NCI-H510A treated with DMSO at 0.1 percent for 48 hours (cell line): Measurements from ENCODE around the gene CREB5.

Experiments
- DNase-seq: peaks from one replicate; lab custom pipeline; 2025; lab: John Stamatoyannopoulos, UW

Gene CREB5

DNA sequence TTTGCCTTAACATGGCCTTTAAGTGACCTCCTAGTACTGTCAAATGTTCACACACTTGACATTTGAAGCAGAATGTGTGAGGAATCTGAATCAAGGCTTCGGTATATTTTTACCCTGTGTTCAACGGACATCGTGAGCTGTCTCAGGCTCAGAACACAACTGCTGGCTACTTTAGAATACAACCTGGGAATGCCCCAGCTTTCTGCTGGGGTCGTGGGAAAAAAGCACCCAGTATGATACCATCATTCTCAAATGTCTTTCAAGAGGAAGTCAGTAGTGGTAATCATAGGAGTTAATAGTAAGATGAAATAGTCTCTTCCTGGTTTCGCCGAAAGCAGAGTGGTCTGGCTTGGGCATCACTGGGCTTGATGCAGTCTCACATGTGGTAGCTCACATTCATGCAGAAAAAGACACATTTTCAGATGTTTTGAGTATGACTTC lies 67.2 kb downstream of the CREB5 start:
- DNase-seq, result no peak

GRCh38 chr7:28480595-28480994 lies 68.3 kb downstream of the CREB5 start:
- DNase-seq, result no peak

- no peak for DNase-seq
These were observed 69.0 kb downstream of the CREB5 start for GRCh38 chr7:28481091-28481926.

DNA sequence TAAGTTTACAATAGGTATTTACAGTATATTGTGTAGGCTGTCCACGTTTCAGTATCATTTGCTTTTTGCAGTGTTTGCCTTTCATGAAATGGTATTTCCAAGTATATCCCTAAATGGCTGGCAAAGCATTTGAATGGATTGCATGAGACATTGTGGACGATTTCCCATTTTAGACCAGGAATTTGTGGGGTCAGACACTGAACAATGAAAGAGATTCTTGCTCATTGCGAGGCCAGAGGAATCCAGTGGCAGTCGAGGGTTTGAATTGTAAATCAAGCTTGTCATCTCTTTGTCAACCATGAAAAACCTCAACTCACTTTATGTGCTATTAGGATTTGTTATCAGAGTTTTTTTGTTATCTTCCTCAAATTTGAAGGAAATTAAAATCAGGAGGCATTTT lies 70.8 kb downstream of the CREB5 start:
- no peak for DNase-seq

DNA sequence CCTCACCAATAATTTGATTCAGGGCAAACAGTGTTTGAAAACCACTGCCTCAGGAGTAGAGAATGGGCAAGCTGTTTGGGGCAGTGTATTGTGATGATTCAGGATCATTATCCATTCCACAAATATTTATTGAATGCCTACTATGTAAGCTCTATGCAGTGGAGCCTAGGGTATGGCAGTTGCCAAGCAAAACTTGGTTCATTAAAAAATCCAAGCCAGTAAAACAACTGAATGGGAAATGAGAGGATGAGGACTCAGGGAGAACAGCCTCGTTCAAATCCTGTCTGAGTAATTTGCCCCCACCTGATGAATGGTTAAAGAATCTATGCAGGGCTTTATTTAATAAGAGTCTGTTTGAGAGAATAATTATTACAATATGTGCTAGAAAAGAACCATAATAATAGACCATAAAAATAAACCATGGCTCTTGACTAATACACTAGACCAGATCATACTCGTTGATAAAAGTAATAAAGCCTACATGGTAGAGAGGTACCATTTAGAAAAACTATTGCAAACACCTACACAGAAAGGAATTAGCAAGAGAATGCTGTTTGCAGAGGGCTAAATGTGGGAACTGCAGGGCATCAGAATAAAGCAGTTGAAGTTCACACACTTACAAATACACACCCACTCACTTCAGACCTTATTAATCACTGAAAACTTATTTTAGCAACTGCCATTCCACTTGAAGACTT lies 71.7 kb downstream of the CREB5 start:
- DNase-seq, result no peak

DNA sequence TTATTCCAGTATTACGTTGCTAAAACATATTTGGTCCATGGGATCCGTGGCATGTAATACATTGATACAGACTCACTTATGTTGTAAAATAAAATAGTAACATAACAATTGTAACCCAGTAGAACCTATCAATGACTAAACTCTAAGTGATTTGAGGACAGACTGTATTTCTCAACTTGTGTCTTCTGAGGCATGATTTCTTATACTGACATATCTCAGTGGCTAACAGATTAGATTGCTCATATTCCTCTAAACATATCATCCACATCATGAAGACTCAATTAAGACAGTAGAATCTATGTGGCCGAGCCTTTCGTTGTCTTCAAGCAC lies 72.3 kb downstream of the CREB5 start:
- no peak for DNase-seq

GRCh38 chr7:28487487-28487886 lies 75.2 kb downstream of the CREB5 start:
- DNase-seq, result no peak

DNA sequence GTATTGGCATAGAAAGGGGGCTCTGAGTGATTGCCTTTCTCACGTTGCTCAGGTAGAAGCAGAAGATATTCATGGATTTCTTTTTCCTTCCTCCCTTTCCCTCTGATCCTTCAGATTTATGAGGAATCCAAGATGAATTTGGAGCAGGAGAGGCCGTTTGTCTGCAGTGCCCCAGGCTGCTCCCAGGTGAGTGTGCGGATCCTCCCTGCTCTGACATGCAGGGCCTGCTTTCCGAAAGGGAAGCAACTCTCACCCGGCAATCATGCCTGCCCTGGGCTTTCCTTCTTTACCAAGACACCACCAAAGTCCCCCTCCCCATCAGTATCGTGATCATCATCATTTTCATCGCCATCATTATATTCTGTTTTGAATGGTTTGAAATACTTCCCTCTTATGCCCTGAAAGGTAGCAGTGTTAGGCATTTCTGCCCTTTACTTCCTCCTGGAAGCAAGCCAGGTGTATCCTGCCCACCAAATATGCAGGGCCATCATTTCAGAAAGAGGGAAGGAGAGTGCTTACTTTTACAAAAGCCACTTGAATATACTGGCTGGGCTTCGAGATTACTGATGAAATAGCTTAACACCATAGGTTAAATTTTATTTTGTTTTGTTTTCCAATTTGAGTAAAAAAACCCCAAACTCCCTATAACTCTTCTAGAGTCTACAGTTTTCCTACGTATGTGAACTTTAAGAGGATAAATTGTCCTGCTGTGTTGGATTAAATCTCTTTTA lies 75.9 kb downstream of the CREB5 start:
- DNase-seq, result peak; percentile 33

- no peak for DNase-seq
These were observed 78.5 kb downstream of the CREB5 start for GRCh38 chr7:28490831-28491230.

DNA sequence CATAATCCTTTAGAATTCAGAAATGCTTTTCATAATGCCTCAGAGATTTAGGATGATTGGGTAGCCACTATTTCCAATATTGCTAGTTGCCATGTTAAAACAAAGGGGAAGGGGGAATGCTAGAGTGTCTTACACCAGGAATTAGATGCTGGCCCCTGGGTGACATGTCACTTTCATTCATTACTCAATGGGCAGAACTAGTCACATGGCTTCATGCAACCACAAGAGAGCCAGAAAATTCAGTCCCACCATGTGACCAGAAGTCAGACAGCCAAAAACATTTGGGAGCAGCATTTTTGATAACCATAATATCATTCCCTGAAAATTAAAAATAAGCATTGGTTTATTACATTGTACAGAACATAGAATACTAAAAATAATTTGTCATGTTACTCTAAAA lies 81.2 kb downstream of the CREB5 start:
- DNase-seq, result no peak

- DNase-seq, result no peak
These were observed 84.7 kb downstream of the CREB5 start for GRCh38 chr7:28497009-28497408.

DNA sequence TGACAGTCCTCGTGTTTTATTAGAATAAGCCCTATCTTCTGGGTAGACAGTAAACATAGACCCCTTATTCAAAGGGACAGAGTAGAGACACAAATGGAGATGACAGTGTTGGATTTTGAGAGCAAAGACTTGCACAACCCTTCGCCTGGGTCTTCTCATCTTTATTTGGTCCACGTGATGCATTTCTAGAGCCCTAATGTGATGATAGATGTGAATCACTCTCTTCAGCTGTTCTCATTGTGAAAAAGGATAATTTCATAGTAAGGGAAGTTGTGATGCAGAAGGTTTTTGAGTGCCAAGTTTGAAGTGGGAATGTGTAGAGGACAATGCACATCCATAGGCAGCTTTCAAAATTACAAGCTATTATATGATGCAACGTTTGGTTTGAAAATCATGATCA lies 86.3 kb downstream of the CREB5 start:
- no peak for DNase-seq

- DNase-seq, result no peak
These were observed 87.8 kb downstream of the CREB5 start for GRCh38 chr7:28500138-28500537.

GRCh38 chr7:28502408-28502807 lies 90.1 kb downstream of the CREB5 start:
- DNase-seq, result no peak

DNA sequence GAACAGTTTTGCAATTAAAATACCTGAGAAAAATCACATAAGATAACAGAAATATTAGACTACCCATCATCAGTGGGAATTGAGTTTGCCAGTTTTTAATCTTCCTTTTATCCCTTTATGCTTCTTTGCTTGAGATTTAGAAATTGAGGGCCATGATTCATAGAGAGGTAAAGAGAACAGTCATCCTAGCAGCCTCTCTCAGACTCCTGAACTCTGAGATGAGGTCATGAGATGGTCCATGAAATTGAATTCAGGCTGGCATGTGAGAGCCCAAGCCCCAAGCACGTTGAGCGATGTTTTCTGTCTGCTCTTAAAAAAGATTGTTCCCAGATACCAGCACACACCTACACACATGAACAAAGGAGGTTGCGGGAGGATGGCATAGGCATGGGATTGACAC lies 91.1 kb downstream of the CREB5 start:
- no peak for DNase-seq

DNA sequence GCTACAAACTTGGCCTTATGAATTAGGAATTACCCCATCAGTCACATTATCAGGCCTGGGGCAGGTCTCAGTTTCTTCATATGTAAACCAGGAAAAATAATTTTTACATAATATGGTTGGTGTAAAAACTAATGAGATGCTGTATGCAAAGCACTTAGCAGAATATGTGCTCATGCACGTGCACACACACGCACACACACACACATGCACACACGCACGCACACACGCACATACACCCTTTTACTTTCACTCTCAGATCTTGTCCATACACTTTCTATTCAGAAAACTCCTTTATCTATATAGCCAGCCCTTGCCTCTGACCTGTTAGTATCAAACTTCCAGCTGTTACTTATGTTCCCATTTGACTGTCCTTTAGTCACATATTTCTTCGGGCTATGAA lies 92.7 kb downstream of the CREB5 start:
- DNase-seq, result no peak

DNA sequence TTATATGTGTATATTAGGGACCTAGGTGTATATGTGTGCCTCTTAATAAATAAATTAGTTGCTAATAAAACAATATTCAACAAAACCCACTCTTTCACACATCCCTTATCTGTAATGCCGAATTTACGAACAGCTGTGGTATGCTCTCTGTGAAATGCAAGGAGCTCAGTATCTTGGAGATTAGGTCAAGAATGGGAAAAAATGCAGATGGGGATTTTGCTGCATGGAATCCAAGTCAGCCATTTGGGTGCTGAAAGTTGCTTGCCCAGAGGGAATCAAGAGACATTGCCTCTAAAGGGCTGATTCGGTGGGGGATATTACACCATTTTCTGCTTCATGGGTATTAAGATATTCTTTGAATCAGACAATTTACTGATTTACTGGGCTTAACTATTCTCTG lies 93.5 kb downstream of the CREB5 start:
- no peak for DNase-seq

GRCh38 chr7:28507525-28508282 lies 95.4 kb downstream of the CREB5 start:
- no peak for DNase-seq

DNA sequence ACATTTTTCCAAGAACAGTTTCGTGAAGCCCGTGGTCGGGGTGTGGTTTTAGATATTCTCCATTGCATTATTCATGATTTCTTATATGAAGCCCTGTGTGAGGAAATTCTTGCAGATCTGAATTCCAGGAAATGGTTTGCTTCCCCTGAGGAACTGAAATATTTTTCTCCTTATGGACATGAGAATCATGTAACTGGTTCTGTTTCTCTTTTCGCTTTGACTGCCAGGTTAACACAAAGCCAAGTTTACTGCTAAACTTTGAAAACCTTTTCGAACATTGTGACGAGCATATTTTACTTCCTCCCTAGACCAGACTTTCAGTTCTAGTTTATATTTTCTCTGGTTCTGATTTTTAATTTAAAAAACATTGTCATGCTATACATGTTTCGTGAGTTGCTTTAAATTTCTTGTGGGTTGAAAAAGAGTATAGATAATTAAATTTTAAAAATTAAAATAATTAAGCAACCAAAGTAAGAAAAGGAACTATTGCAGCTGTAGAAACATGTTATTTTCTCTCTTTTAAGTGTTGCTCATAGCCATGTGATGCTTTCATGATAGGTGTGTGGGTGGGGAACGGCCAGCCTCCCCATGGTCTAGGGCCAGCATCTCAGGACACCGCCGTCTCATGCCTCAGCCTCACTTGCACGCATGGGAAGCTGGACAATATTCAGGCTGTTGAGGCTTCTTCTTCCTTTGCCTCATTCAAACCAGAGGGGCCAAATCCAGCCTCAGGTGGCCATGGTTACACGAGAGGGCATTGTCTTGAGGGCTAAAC lies 97.1 kb downstream of the CREB5 start:
- no peak for DNase-seq

GRCh38 chr7:28510026-28510369 lies 97.7 kb downstream of the CREB5 start:
- no peak for DNase-seq

DNA sequence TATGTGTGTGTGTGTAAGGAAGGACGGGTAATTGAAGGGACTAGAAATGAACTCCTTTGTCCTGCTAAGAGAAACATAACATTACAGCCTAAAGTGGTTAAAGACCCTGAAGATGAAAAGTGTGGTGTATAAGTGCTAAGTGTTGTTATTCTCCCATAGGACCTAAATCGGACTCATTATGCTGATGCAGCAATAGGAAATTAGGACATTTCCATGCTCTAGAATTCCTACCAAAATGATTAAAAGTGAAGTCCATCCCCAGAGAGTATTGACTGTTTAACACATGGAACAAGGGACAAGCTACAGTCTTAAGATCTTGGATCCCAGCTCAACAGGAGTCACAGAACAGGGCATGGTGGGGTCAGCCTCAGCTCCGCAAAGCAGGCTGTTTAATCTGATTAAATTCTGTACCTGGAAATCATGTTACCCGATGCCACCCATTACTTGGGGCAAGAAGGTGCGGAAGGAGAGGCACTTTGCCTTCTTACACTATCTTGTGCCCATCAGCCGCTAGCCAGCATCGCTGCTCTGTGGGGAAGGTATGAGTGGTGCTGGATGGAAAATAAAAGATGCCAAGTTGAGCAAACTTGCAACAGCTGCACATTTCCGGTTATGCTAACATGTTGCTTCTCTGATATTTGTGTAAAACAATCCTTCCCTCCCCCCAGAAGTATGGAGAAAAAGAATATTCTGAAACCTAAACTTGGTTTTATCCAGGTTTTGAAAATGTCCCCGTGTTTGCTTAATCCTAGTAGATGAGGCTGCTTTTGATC lies 100.5 kb downstream of the CREB5 start:
- no peak for DNase-seq
